NT2/D1 (cell line): ENCODE measurements around the gene TMEM208.

ENCODE experiments used
- YY1 ChIP-seq: IDR thresholded peaks from 2 replicates; pipeline ENCODE4 v1.6.1; 2011; ENCODE audit not compliant: insufficient read length, insufficient read depth
- ZNF274 ChIP-seq: IDR thresholded peaks from 2 replicates; pipeline ENCODE4 v1.6.1; 2011; ENCODE audit warnings: mild to moderate bottlenecking, low read depth, low read length

DNA sequence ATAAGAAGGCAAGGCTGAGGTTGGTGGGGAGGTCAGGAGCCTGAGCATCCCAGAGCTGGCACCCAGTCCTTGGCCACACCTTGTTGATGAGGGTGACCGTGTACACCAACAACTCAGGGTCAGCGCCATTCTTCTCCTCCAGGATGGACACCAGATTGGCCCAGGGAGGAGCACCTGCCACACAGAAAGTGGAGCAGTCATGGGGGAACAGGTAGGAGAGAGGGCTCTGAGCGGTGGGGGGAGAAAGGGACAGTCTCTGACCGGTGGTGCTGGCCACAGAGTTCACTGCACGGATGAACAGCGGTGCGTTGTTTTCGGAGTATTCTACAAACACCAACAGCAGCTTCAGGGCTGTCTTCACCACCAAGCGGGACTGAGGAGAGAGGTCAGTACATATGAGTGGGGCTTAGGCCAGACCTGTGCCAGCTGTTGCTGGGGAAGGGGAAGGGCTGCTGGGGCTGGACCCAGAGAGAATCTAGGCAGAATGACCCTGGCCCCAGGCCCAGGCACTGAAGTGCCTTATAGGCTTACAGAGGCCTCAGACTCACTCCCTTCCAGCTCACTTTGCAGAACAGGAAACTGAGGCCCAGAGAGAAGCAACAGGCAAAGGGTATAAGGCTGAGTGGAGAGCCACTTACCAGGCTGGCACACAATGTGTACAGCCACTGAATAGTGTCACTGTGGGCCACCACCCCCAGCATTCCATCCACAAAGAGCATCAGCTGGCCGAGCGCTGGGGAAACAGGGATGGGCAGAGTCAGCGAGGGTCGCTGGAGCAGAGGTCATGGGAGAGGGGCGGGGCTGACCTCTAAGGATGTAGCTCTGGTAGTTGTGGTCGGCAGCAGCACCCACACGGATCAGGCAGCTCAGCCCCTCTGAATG lies 10.7 kb downstream of the TMEM208 start:
- no peak for TF ChIP-seq YY1
- no peak for TF ChIP-seq ZNF274
